ENCODE measurements around the gene TMX4. TPM values are rescaled to one million over a fixed set of nuclear protein-coding genes. Genes with fewer than 3 reads are reported as not detected.

TMX4 gene
- polyA plus RNA-seq, 1 donor (not counting 4 experiments of a cell fraction or from before 2014, with no cell fraction given), result 5.9 TPM

DNA sequence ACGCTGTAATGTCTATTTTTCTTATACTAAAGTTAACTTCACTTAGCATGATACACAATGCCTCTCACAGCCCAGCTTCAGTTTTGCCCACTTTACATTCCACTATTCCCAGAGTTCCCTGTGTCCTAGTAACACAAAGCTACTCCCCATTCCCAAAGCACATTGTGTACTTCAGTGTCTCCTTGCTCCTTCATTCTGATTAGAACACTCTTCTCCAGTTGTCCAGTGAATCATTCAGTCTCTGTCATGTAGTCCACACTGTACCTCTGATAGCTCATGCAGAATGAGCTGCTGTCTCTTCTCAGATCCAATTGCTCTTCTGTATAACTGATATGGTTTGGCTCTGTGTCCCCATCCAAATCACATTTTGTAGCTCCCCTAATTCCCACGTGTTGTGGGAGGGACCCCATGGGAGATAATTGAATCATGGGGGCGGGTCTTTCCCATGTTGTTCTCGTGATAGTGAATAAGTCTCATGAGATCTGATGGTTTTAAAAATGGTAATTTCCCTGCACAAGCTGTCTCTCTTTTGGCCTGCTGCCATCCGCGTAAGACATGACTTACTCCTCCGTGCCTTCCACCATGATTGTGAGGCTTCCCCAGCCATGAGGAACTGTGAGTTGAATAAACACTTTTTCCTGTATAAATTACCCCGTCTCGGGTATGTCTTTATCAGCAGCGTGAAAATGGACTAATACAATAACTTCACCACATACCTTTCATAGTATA, 2.1 kb upstream of the TMX4 start:
- H3K9ac ChIP-seq (ENCODE audit: control insufficient read depth, extremely low read depth, insufficient read depth, low read length), result no peak overlapping the region
- no peak overlapping the region for H2AFZ ChIP-seq (ENCODE audit: control insufficient read depth, low read length)
- no peak for DNase-seq (ENCODE audit: low read depth, low spot score)
- H3K4me3 ChIP-seq (ENCODE audit: control insufficient read depth in 2 of 3, extremely low read depth in 1 of 3, insufficient read depth in 2 of 3, low read depth in 1 of 3, low read length in 3 of 3), result no peak overlapping the region
- no peaks in the 10 kb centered on the region for H3K9me3 ChIP-seq (ENCODE audit: control insufficient read depth, low read depth, low read length)
- H3K27ac ChIP-seq (ENCODE audit: control insufficient read depth, insufficient read depth, low read length), result no peak overlapping the region
- dilution Hi-C loops (cut with MboI; ENCODE audit: extremely low pct_ligation_motif_present, low sequenced_read_pairs), result no loop called here
- H3K9me1 ChIP-seq (ENCODE audit: control insufficient read depth, extremely low read depth, insufficient read depth, low read length), result no peaks in the 10 kb centered on the region
- no peaks in the 10 kb centered on the region for H4K20me1 ChIP-seq (ENCODE audit: control insufficient read depth, extremely low read depth, insufficient read depth, low read length)
- H3K4me2 ChIP-seq (ENCODE audit: control insufficient read depth, extremely low read depth, insufficient read depth, low read depth, low read length), result no peak overlapping the region
- H3K36me3 ChIP-seq (ENCODE audit: control insufficient read depth in 2 of 2, extremely low read depth in 1 of 2, insufficient read depth in 2 of 2, low read length in 2 of 2), result no peaks in the 10 kb centered on the region
- no peaks in the 10 kb centered on the region for H3K27me3 ChIP-seq (ENCODE audit: control insufficient read depth, extremely low read depth, insufficient read depth, low read length)
- H3K4me1 ChIP-seq (ENCODE audit: control insufficient read depth, extremely low read depth, insufficient read depth, low read length), result peaks cover 11% of the 10 kb centered on the region
- no peaks in the 10 kb centered on the region for H3K79me2 ChIP-seq (ENCODE audit: control insufficient read depth, insufficient read depth, low read length)
- TF ChIP-seq CTCF (optimal IDR thresholded peaks at IDR 0.05 in 1 of 3, IDR thresholded peaks at IDR 0.05 in 1 of 3, conservative IDR thresholded peaks at IDR 0.05 in 1 of 3; ENCODE audit: extremely low read depth in 1 of 3, insufficient read depth in 2 of 3, low read length in 3 of 3) (no peak), EZH2 (IDR thresholded peaks at IDR 0.05; ENCODE audit: low read length) (no peak)
- no peak for FAIRE-seq

DNA sequence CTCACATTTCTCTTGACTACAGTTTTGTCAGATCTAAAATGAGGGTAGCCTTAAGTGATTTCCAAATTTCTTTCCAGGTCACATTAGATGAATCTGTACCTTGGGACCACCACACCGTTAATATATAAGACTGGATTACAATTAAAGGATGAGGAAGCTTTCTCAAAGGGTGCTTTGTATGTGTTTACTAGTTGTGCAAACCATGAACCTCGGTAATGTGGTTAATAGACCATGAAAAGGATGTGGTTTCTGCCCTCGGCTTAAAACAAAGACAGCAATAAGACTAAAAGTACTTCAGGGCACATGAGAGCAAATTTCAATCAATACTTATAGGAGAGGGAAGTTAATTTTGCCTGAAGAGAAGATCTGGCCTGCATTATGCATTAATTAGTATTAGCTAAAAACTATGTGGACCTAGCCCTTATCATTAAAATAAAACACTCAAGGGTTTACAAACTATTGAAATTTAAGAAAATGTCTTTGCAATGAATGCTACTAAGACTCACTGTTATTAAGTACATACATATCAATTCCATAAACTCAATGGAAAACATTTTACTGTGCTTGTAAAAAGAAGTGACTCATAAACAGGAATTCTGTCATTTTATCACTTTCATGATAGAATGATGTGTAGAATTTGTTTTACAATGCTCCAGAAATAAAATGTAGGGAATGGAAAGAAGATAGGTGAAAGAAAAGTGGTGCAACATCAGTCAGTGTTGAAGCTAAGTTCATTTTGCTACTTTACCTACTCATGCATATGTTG, 936 bp upstream of the TMX4 start:
- Histone ChIP-seq H3K9me3 (ENCODE audit: control insufficient read depth, low read depth, low read length) (no peaks in the 10 kb centered on the region), H4K20me1 (ENCODE audit: control insufficient read depth, extremely low read depth, insufficient read depth, low read length) (no peaks in the 10 kb centered on the region), H3K4me1 (ENCODE audit: control insufficient read depth, extremely low read depth, insufficient read depth, low read length) (peaks cover 11% of the 10 kb centered on the region), H3K4me2 (ENCODE audit: control insufficient read depth, extremely low read depth, insufficient read depth, low read depth, low read length) (peak overlapping the region; percentile 76), H3K9me1 (ENCODE audit: control insufficient read depth, extremely low read depth, insufficient read depth, low read length) (no peaks in the 10 kb centered on the region), H3K4me3 (ENCODE audit: control insufficient read depth in 2 of 3, extremely low read depth in 1 of 3, insufficient read depth in 2 of 3, low read depth in 1 of 3, low read length in 3 of 3) (no peak overlapping the region), H3K9ac (ENCODE audit: control insufficient read depth, extremely low read depth, insufficient read depth, low read length) (no peak overlapping the region), H3K79me2 (ENCODE audit: control insufficient read depth, insufficient read depth, low read length) (no peaks in the 10 kb centered on the region), H2AFZ (ENCODE audit: control insufficient read depth, low read length) (no peak overlapping the region), H3K27ac (ENCODE audit: control insufficient read depth, insufficient read depth, low read length) (no peak overlapping the region), H3K27me3 (ENCODE audit: control insufficient read depth, extremely low read depth, insufficient read depth, low read length) (no peaks in the 10 kb centered on the region), H3K36me3 (ENCODE audit: control insufficient read depth in 2 of 2, extremely low read depth in 1 of 2, insufficient read depth in 2 of 2, low read length in 2 of 2) (no peaks in the 10 kb centered on the region)
- FAIRE-seq (no peak), DNase-seq (ENCODE audit: low read depth, low spot score) (no peak)
- dilution Hi-C loops (cut with MboI; ENCODE audit: extremely low pct_ligation_motif_present, low sequenced_read_pairs), result no loop called here
- no peak for TF ChIP-seq CTCF (optimal IDR thresholded peaks at IDR 0.05 in 1 of 3, IDR thresholded peaks at IDR 0.05 in 1 of 3, conservative IDR thresholded peaks at IDR 0.05 in 1 of 3; ENCODE audit: extremely low read depth in 1 of 3, insufficient read depth in 2 of 3, low read length in 3 of 3)
- TF ChIP-seq EZH2 (IDR thresholded peaks at IDR 0.05; ENCODE audit: low read length), result no peak

All from keratinocyte (primary cell).